Measurements from ENCODE around the gene RPL32. TPM values are rescaled to one million over a fixed set of nuclear protein-coding genes. Genes with fewer than 3 reads are reported as not detected.

The RPL32 gene
- total and polyA plus RNA-seq, 12 donors: 695 to 2,745 (median 1,305) TPM

DNA sequence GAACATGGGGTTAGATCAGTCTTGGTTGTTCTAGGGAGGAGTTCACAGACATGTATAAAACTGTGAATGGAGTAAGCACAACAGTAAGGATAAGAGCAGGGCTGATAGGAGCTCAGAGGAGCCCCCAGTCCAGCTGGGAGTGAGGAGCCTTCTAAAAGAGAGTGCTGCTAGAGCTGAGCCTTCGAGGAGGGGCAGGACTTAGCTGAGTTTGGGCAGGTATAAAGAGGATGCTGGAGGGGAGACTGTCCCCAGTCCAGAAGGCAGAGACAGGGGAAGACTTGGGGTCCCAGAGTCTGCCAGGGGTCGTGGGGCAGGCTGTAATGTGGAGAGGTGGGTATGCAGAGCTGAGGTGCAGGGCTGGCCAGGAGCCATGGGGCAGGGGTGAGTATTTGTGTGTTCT is 32.8 kb downstream of the RPL32 start:
- no peak overlapping the region for H3K27ac ChIP-seq
- TF ChIP-seq POLR2A (IDR thresholded peaks at IDR 0.05): no peak
- H3K4me1 ChIP-seq (replicated peaks in 1 of 2): peaks cover 3 to 10% of the 10 kb centered on the region in 2 donors
- 81 to 91% (median 86%) methylated on average over 2 of the region's 2 CpGs for WGBS, 4 donors
- no peak overlapping the region for H3K4me3 ChIP-seq
- H3K9me3 ChIP-seq (replicated peaks in 1 of 3): no peaks in the 10 kb centered on the region
- H3K36me3 ChIP-seq (replicated peaks in 1 of 2): peaks cover 0 to 5% of the 10 kb centered on the region in 2 donors
- DNase-seq: no peak
- no peaks in the 10 kb centered on the region for H3K27me3 ChIP-seq
- intact Hi-C loops (cut with DNase I): no loop called here

- intact Hi-C loops (cut with DNase I): no loop called here
- H3K27me3 ChIP-seq: no peaks in the 10 kb centered on the region
- TF ChIP-seq, protein P1, sequence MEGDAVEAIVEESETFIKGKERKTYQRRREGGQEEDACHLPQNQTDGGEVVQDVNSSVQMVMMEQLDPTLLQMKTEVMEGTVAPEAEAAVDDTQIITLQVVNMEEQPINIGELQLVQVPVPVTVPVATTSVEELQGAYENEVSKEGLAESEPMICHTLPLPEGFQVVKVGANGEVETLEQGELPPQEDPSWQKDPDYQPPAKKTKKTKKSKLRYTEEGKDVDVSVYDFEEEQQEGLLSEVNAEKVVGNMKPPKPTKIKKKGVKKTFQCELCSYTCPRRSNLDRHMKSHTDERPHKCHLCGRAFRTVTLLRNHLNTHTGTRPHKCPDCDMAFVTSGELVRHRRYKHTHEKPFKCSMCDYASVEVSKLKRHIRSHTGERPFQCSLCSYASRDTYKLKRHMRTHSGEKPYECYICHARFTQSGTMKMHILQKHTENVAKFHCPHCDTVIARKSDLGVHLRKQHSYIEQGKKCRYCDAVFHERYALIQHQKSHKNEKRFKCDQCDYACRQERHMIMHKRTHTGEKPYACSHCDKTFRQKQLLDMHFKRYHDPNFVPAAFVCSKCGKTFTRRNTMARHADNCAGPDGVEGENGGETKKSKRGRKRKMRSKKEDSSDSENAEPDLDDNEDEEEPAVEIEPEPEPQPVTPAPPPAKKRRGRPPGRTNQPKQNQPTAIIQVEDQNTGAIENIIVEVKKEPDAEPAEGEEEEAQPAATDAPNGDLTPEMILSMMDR (IDR thresholded peaks at IDR 0.05): no peak
- TF ChIP-seq POLR2A (IDR thresholded peaks at IDR 0.05): no peak
- WGBS, 4 donors: 78 to 94% (median 91%) methylated on average over 3 to 7 of the region's 7 CpGs
- peaks cover 0 to 5% of the 10 kb centered on the region in 2 donors for H3K36me3 ChIP-seq (replicated peaks in 1 of 2)
- no peak for DNase-seq
- H3K27ac ChIP-seq: no peak overlapping the region
- H3K9me3 ChIP-seq (replicated peaks in 1 of 3): no peaks in the 10 kb centered on the region
- H3K4me3 ChIP-seq: no peak overlapping the region
- H3K4me1 ChIP-seq (replicated peaks in 1 of 2): peaks cover 3 to 10% of the 10 kb centered on the region in 2 donors
Observed at GRCh38 chr3:12807601-12808359, 33.6 kb downstream of the RPL32 start.

GRCh38 chr3:12807066-12807465 is 34.3 kb downstream of the RPL32 start:
- Histone ChIP-seq H3K4me3 (no peak overlapping the region), H3K27me3 (no peaks in the 10 kb centered on the region), H3K36me3 (replicated peaks in 1 of 2) (peaks cover 0 to 5% of the 10 kb centered on the region in 2 donors), H3K4me1 (replicated peaks in 1 of 2) (peaks cover 3 to 10% of the 10 kb centered on the region in 2 donors), H3K27ac (no peak overlapping the region), H3K9me3 (replicated peaks in 1 of 3) (no peaks in the 10 kb centered on the region)
- DNase-seq: no peak
- intact Hi-C loops (cut with DNase I): no loop called here
- WGBS, 4 donors: 96 to 99% (median 96%) methylated on average over 9 of the region's 9 CpGs
- TF ChIP-seq, protein P1 (IDR thresholded peaks at IDR 0.05): no peak
- no peak for TF ChIP-seq POLR2A (IDR thresholded peaks at IDR 0.05)

- H3K36me3 ChIP-seq (replicated peaks in 1 of 2): peaks cover 0 to 5% of the 10 kb centered on the region in 2 donors
- DNase-seq: no peak
- H3K4me3 ChIP-seq: no peak overlapping the region
- WGBS, 4 donors: 92 to 97% (median 96%) methylated on average over 12 of the region's 12 CpGs
- no peaks in the 10 kb centered on the region for H3K4me1 ChIP-seq (replicated peaks in 1 of 2)
- H3K27me3 ChIP-seq: no peaks in the 10 kb centered on the region
- TF ChIP-seq, protein P1 (IDR thresholded peaks at IDR 0.05): no peak
- TF ChIP-seq POLR2A (IDR thresholded peaks at IDR 0.05): no peak
- no peaks in the 10 kb centered on the region for H3K9me3 ChIP-seq (replicated peaks in 1 of 3)
- intact Hi-C loops (cut with DNase I): no loop called here
- H3K27ac ChIP-seq: no peak overlapping the region
Observed at GRCh38 chr3:12803371-12803770, 38.0 kb downstream of the RPL32 start.

Measured in adrenal gland (tissue), 12 donors.